GM12865 (cell line): ENCODE results near the gene HTR2C.
"Not testable (repeated sequence)": the region's sequence is repeated elsewhere in the genome, so short reads cannot be mapped to it uniquely, and the experiment has no call there.

Experiments
- DNase-seq: peaks from one replicate; pipeline ENCODE4 v3.0.0; 2010; ENCODE audit warnings: low read depth
- H3K4me3 ChIP-seq: 2 replicates; pipeline ENCODE4 v1.5.1; 2011; ENCODE audit warnings: mild to moderate bottlenecking, low read depth, low read length, control low read depth
- TF ChIP-seq, protein P1 (sequence below): IDR thresholded peaks from 2 replicates; pipeline ENCODE4 v1.5.1; 2011; ENCODE audit warnings: low read length, control low read depth, low read depth, inconsistent platforms; ENCODE audit not compliant: insufficient read depth; ENCODE audit errors: missing control alignments

HTR2C gene

GRCh38 chrX:114584983-114585842, 1.3 kb downstream of the HTR2C start:
- no peak overlapping the region for H3K4me3 ChIP-seq
- TF ChIP-seq, protein P1, sequence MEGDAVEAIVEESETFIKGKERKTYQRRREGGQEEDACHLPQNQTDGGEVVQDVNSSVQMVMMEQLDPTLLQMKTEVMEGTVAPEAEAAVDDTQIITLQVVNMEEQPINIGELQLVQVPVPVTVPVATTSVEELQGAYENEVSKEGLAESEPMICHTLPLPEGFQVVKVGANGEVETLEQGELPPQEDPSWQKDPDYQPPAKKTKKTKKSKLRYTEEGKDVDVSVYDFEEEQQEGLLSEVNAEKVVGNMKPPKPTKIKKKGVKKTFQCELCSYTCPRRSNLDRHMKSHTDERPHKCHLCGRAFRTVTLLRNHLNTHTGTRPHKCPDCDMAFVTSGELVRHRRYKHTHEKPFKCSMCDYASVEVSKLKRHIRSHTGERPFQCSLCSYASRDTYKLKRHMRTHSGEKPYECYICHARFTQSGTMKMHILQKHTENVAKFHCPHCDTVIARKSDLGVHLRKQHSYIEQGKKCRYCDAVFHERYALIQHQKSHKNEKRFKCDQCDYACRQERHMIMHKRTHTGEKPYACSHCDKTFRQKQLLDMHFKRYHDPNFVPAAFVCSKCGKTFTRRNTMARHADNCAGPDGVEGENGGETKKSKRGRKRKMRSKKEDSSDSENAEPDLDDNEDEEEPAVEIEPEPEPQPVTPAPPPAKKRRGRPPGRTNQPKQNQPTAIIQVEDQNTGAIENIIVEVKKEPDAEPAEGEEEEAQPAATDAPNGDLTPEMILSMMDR = no peak
- DNase-seq = no peak

- DNase-seq = no peak
- TF ChIP-seq, protein P1 = no peak
- H3K4me3 ChIP-seq = no peak overlapping the region
These were observed 7.2 kb downstream of the HTR2C start for GRCh38 chrX:114591121-114591520.

GRCh38 chrX:114599305-114599704, 15.4 kb downstream of the HTR2C start:
- DNase-seq = no peak
- TF ChIP-seq, protein P1 = no peak
- H3K4me3 ChIP-seq = no peak overlapping the region

GRCh38 chrX:114599911-114600310, 16.0 kb downstream of the HTR2C start:
- TF ChIP-seq, protein P1 = no peak
- no peak overlapping the region for H3K4me3 ChIP-seq
- no peak for DNase-seq

- not testable (repeated sequence) for H3K4me3 ChIP-seq, DNase-seq
These were observed 22.7 kb downstream of the HTR2C start for GRCh38 chrX:114606619-114607018.

GRCh38 chrX:114611018-114611619, 27.2 kb downstream of the HTR2C start:
- TF ChIP-seq, protein P1 = peak; percentile 62
- H3K4me3 ChIP-seq = no peak overlapping the region
- DNase-seq = peak; percentile 40

DNA sequence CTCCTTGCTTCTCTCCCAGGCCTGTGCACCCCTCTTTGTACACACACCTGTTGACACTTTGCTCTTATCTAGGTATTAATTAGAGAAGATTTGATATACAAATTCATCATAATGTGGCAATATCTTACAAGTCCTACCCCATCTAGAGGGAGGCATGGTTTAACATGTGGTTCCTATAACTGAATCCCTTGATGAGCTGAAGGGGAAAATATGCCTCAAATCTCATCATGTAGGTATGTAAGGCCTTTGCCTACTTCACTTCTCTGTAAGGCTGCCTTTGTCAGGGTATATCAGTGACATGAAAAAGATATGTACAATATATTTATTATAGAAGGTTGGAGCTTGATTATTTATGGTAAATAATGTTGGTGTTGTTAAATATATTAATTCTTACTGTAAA, 31.9 kb downstream of the HTR2C start:
- TF ChIP-seq, protein P1 = no peak
- DNase-seq = no peak
- H3K4me3 ChIP-seq = no peak overlapping the region
